WERI-Rb-1 (cell line): ENCODE measurements around the gene KRT82.
"Not testable (repeated sequence)": the region's sequence is repeated elsewhere in the genome, so short reads cannot be mapped to it uniquely, and the experiment has no call there.

Experiments used
- DNase-seq: peaks from one replicate; pipeline ENCODE4 v3.0.0-alpha.2; 2020
- H3K27ac ChIP-seq: fragments of 250-450 bp; sonication (Bioruptor Pico); 2 replicates; pipeline ENCODE4 v1.5.1; 2020; ENCODE audit warnings: mild to moderate bottlenecking, moderate library complexity
- H3K27me3 ChIP-seq: fragments of 250-450 bp; sonication (Bioruptor Pico); 2 replicates; pipeline ENCODE4 v1.5.1; 2021; ENCODE audit warnings: mild to moderate bottlenecking, low read depth, moderate library complexity; ENCODE audit not compliant: insufficient read depth, severe bottlenecking
- H3K36me3 ChIP-seq: fragments of 250-450 bp; sonication (Bioruptor Pico); 2 replicates; pipeline ENCODE4 v1.5.1; 2020; ENCODE audit warnings: mild to moderate bottlenecking, moderate library complexity
- H3K4me3 ChIP-seq: 2 replicates; pipeline ENCODE4 v1.5.1; 2011; ENCODE audit warnings: low read depth, mild to moderate bottlenecking, control low read depth, low read length
- H3K9me3 ChIP-seq: fragments of 250-450 bp; sonication (Bioruptor Pico); 2 replicates; pipeline ENCODE4 v1.5.1; 2021; ENCODE audit warnings: mild to moderate bottlenecking, moderate library complexity; ENCODE audit not compliant: severe bottlenecking
- CTCF ChIP-seq: IDR thresholded peaks from 2 replicates; pipeline ENCODE4 v1.5.1; 2011; ENCODE audit warnings: low read depth, mild to moderate bottlenecking, control low read depth, inconsistent platforms, low read length

KRT82 gene

DNA sequence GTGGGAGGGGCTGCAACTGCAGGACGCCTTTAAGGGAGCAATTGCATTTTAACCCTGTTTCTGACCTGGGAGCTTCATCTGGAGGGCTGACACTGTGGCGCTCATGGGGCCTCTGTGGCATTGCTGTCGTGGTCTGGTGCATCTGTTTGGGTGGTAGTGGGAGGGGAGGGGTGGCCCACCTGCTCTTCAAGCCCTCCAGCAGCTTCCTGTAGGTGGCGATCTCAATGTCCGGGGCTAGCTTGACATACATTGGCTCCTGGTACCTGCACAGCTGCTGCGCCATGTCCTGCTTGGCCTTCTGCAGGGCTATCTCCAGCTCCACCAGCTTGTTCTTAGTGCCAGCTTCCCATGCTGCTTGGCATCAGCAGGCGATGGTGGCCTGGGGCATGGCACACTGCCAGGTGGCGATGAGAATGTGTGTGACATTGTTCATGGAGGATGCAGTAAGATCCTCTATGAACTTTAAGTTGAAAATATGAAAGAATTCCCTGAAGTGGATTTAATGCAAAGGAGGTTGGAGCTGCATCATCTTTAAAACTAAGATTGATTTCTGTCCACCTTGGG is 7.7 kb upstream of the KRT82 start:
- TF ChIP-seq CTCF, result no peak
- no peak for DNase-seq
- Histone ChIP-seq H3K4me3 (no peak overlapping the region), H3K27me3 (peaks cover 74% of the 10 kb centered on the region), H3K36me3 (no peaks in the 10 kb centered on the region), H3K27ac (no peak overlapping the region), H3K9me3 (no peaks in the 10 kb centered on the region)

GRCh38 chr12:52413202-52413601 is 7.1 kb upstream of the KRT82 start:
- no peak overlapping the region for H3K27ac ChIP-seq
- H3K4me3 ChIP-seq, result no peak overlapping the region
- no peaks in the 10 kb centered on the region for H3K36me3 ChIP-seq
- no peak for DNase-seq
- H3K9me3 ChIP-seq, result no peaks in the 10 kb centered on the region
- H3K27me3 ChIP-seq, result peaks cover 72% of the 10 kb centered on the region
- TF ChIP-seq CTCF, result no peak

GRCh38 chr12:52411815-52412214 is 5.7 kb upstream of the KRT82 start:
- DNase-seq, result no peak
- no peak overlapping the region for H3K4me3 ChIP-seq
- peaks cover 72% of the 10 kb centered on the region for H3K27me3 ChIP-seq
- H3K27ac ChIP-seq, result no peak overlapping the region
- no peaks in the 10 kb centered on the region for H3K9me3 ChIP-seq
- TF ChIP-seq CTCF, result no peak
- no peaks in the 10 kb centered on the region for H3K36me3 ChIP-seq

GRCh38 chr12:52410589-52411248 is 4.6 kb upstream of the KRT82 start:
- H3K36me3 ChIP-seq, DNase-seq, H3K4me3 ChIP-seq, H3K9me3 ChIP-seq, H3K27ac ChIP-seq: not testable (repeated sequence)
- peaks cover 77% of the 10 kb centered on the region for H3K27me3 ChIP-seq

DNA sequence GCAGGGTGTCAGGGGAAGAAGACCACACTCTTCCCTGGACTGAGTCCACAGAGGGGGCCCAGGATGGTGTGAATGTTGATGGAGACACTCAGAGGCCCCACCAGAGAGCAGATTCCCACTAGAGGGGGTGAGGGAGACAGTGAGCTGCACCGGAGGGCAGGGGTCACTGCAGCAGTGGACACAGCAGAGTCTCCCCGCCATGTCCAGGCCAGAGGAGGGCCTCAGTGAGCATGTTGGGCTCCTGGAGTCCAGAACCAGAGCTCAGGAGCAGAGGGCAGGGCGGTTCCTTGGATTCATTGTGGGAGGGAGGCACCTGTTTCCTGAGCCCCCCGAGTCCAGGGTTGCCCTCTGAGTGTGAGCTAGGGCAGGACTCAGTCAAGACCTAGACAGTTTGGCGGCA is 1.8 kb upstream of the KRT82 start:
- no peak for DNase-seq
- Histone ChIP-seq H3K27me3 (peaks cover 78% of the 10 kb centered on the region), H3K36me3 (no peaks in the 10 kb centered on the region), H3K9me3 (no peaks in the 10 kb centered on the region), H3K4me3 (no peak overlapping the region), H3K27ac (no peak overlapping the region)
- no peak for TF ChIP-seq CTCF

DNA sequence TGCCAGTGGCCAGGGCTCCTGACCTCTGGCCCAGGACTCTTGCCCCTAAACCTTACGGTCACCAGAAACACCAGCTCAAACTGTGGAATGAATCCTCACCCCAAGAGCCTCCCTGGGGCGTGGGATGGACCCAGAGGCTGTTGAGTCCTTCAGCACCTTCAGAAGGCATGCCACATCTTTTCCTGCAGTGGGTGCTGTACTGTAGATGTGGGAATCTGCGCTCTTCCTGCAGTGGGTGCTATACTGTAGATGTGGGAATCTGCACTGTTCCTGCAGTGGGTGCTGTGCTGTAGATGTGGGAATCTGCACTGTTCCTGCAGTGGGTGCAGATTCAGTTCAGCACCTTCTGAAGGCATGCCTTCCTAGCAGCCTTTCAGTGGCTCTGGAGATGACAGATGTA is 1.2 kb downstream of the KRT82 start:
- DNase-seq, result no peak
- no peak for TF ChIP-seq CTCF
- H3K36me3 ChIP-seq, result no peaks in the 10 kb centered on the region
- no peak overlapping the region for H3K27ac ChIP-seq
- peaks cover 87% of the 10 kb centered on the region for H3K27me3 ChIP-seq
- H3K9me3 ChIP-seq, result no peaks in the 10 kb centered on the region
- H3K4me3 ChIP-seq, result no peak overlapping the region
